ENCODE data around the gene FYB1. TPM values are rescaled to one million over a fixed set of nuclear protein-coding genes. Genes with fewer than 3 reads are reported as not detected.
A peak's percentile ranks its signal among the peaks of the same experiment; 100 is the strongest.

FYB1 gene
- total RNA-seq, 1 donor from 2014 or later = 45.0 TPM

DNA sequence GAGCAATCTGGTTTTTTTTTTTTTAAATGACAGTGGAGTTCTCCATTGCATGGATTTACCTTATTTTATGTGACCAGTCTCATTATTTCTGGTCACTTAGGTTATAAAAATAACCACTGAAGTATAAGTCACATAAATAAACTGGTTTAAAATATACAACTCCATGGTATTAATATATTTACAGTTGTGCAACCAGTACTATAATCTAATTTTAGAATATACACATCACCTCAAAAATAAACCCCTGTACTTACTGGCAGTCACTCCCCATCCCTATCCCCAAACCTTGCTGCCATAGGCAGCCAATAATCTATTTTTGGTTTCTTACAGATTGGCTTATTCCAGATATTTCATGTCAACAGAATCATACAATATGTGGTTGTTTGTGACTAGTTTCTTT lies 57.8 kb downstream of the FYB1 start:
- no peak overlapping the region for H3K27ac ChIP-seq
- TF ChIP-seq, protein P1, sequence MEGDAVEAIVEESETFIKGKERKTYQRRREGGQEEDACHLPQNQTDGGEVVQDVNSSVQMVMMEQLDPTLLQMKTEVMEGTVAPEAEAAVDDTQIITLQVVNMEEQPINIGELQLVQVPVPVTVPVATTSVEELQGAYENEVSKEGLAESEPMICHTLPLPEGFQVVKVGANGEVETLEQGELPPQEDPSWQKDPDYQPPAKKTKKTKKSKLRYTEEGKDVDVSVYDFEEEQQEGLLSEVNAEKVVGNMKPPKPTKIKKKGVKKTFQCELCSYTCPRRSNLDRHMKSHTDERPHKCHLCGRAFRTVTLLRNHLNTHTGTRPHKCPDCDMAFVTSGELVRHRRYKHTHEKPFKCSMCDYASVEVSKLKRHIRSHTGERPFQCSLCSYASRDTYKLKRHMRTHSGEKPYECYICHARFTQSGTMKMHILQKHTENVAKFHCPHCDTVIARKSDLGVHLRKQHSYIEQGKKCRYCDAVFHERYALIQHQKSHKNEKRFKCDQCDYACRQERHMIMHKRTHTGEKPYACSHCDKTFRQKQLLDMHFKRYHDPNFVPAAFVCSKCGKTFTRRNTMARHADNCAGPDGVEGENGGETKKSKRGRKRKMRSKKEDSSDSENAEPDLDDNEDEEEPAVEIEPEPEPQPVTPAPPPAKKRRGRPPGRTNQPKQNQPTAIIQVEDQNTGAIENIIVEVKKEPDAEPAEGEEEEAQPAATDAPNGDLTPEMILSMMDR (IDR thresholded peaks at IDR 0.05) = no peak
- H3K4me3 ChIP-seq = no peak overlapping the region
- DNase-seq (no peak), ATAC-seq (no peak)
- no peaks in the 10 kb centered on the region for H3K36me3 ChIP-seq
- no peaks in the 10 kb centered on the region for H3K9me3 ChIP-seq
- no peaks in the 10 kb centered on the region for H3K27me3 ChIP-seq
- H3K4me1 ChIP-seq = peaks cover 4% of the 10 kb centered on the region
- intact Hi-C loops (cut with DNase I) = no loop called here

DNA sequence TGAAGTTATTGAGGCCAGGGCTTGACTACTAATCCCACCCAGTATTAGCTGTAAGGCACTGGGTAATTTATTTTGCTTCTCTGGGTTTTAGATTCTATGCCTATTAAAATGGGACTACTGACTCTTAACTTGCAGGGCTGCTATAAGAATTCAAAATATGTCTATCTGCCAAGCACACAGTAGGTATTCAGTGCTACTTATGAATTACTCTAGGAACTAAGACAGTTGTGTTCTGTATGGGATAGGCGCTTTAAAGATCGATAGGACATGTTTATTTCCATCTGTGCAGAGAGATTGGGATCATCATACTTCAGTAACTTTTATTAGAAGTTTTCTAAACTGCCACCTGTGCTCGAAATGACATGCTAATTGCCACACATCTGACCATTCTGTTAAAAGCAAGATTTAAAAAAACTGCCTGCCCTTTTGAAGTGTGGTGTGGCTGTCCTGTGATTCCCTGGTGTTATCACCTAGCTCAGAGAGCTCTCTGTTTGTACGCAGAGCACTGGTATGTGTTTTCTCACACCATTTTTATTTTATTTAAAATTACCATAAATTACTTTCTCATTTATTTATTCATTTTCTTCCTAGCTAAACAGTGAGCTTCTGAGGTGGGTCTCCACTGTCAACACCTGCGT lies 58.7 kb downstream of the FYB1 start:
- ATAC-seq (no peak), DNase-seq (no peak)
- Histone ChIP-seq H3K36me3 (no peaks in the 10 kb centered on the region), H3K9me3 (no peaks in the 10 kb centered on the region), H3K27ac (no peak overlapping the region), H3K27me3 (no peaks in the 10 kb centered on the region), H3K4me1 (peaks cover 4% of the 10 kb centered on the region), H3K4me3 (no peak overlapping the region)
- TF ChIP-seq, protein P1 (IDR thresholded peaks at IDR 0.05) = no peak
- intact Hi-C loops (cut with DNase I) = no loop called here

DNA sequence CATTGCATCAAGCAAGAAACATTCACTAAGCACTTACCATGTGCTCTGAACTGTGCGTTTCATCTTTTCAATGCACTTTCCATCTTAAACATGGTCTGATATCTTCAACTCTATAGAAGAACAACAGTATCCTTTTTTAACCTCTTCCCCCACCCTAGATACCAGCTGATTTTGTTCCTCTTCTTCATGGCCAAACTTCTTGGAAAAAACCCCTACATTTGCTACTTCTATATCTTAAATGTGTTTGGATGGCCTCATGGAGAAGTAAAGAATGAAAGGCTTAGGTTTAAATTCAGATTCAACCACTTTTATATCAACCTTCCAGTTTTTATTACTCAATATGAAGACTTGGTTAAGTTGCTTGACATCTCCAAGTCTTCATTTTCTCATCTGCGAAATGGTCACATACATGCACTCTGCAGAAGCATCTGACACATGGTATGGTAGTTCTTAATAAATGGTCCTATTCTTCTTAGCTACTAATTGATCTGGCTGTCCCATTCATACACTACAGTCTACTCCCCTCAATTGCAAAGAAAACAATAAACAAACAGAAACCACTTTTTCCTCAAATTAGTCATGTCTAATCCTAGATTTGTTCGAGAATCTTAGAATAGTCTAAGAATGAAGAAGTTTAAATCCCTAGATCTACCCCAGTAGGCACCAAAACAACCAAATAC lies 59.4 kb downstream of the FYB1 start:
- ATAC-seq (no peak), DNase-seq (no peak)
- Histone ChIP-seq H3K36me3 (no peaks in the 10 kb centered on the region), H3K27me3 (no peaks in the 10 kb centered on the region), H3K9me3 (no peaks in the 10 kb centered on the region), H3K4me3 (no peak overlapping the region), H3K27ac (no peak overlapping the region), H3K4me1 (peaks cover 4% of the 10 kb centered on the region)
- intact Hi-C loops (cut with DNase I) = no loop called here
- TF ChIP-seq, protein P1 (IDR thresholded peaks at IDR 0.05) = no peak

DNA sequence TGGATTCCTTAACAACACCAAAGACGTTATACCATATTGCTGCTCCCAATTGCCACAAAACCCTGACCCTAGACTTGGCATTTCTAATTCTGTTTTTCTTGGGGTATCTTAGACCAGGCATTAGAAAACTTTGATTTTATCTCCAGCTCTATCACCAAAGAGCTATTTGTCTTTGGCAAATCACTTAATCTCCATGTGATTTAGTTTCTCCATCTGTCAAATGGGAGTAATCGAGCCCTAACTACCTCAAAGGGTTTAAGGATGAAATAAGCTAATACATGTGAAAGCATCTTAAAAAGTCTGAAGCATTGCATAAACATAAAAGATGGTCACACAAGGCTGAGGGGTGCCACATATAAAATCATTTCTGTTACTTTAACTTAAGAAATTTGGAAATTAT lies 60.6 kb downstream of the FYB1 start:
- no peak for DNase-seq
- no peak overlapping the region for H3K27ac ChIP-seq
- no peaks in the 10 kb centered on the region for H3K36me3 ChIP-seq
- no peaks in the 10 kb centered on the region for H3K27me3 ChIP-seq
- no peaks in the 10 kb centered on the region for H3K9me3 ChIP-seq
- intact Hi-C loops (cut with DNase I) = no loop called here
- no peak overlapping the region for H3K4me3 ChIP-seq
- TF ChIP-seq, protein P1 (IDR thresholded peaks at IDR 0.05) = no peak
- no peak for ATAC-seq
- H3K4me1 ChIP-seq = peaks cover 4% of the 10 kb centered on the region

DNA sequence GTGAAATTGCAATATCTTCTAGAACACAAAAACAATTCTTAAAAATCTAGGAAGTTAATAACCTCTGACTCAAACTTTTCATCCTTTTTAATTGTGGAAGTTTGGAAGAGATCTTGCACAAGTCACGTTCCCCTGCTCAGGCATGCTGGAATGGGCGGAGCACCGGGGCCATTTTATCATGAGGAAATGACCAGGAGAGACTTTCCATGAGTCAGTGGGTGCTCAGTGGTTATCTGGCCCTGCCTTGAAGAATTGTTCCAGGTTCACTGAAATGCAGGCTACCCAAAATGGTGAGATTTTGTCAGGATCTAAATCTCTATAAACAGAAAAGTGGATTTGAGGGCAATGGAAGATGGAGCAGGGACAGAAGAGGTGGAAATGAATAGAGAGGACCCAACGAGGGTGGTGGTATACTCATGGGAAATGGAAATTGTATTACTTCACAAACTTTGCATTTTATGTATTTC lies 61.2 kb downstream of the FYB1 start:
- H3K4me1 ChIP-seq = peaks cover 4% of the 10 kb centered on the region
- ATAC-seq (peak; percentile 67), DNase-seq (peak; percentile 61)
- no peaks in the 10 kb centered on the region for H3K36me3 ChIP-seq
- H3K4me3 ChIP-seq = no peak overlapping the region
- intact Hi-C loops (cut with DNase I) = no loop called here
- H3K9me3 ChIP-seq = no peaks in the 10 kb centered on the region
- H3K27ac ChIP-seq = no peak overlapping the region
- TF ChIP-seq, protein P1 (IDR thresholded peaks at IDR 0.05) = no peak
- H3K27me3 ChIP-seq = no peaks in the 10 kb centered on the region
